ENCODE data around the gene OSTN. TPM values are rescaled to one million over a fixed set of nuclear protein-coding genes. Genes with fewer than 3 reads are reported as not detected.

Gene OSTN
- total and polyA plus RNA-seq, 9 of the 15 experiments (the other 6 are each of a cell fraction or from before 2014, with no cell fraction given) = not detected

DNA sequence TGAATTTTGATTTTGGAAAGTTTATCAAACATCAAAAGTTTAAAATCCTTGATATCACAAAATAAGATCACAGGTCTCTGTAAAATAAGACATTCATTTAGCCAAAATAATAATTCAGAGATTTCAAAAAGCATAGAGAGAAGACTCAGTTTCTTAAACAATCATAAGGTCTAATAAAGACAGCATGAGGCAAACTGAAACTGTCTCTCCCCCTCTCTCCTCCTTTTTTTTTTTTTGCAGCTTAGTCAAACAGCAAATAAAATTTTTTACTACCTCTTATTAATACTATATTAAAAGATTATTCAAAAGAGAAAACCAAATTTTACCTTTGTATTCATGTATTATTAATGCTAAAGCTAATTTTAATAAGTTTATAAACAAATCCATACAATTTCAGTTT lies 57.4 kb downstream of the OSTN start:
- H3K4me2 ChIP-seq (ENCODE audit: insufficient read depth, low read length) = no peak overlapping the region
- POLR2A ChIA-PET = no interaction called here
- no peak overlapping the region for H3K9ac ChIP-seq (ENCODE audit: insufficient read depth in 1 of 2, low read depth in 2 of 2, low read length in 2 of 2)
- ATAC-seq (no peak), FAIRE-seq (no peak), DNase-seq (ENCODE audit: extremely low read depth in 1 of 4, low spot score in 3 of 4) (no peak)
- H3K9me1 ChIP-seq (ENCODE audit: control insufficient read depth, insufficient read depth, low read length) = no peaks in the 10 kb centered on the region
- H2AFZ ChIP-seq (ENCODE audit: low read depth, low read length) = no peak overlapping the region
- H3K4me3 ChIP-seq = no peak overlapping the region
- no peak overlapping the region for H3K27ac ChIP-seq (ENCODE audit: extremely low read depth, low read depth, low read length)
- H3K36me3 ChIP-seq (ENCODE audit: control insufficient read depth, insufficient read depth, low read length) = no peaks in the 10 kb centered on the region
- H3K79me2 ChIP-seq (ENCODE audit: control insufficient read depth, insufficient read depth, low read length) = no peaks in the 10 kb centered on the region
- intact Hi-C loops (cut with micrococcal nuclease) = loop anchor here (5.0 kb wide), 1 partner anchor 126 kb away; no protein-coding TSS in a partner anchor
- CTCF ChIA-PET (ENCODE audit: low intra/inter-chr PET ratio) = no interaction called here
- H3K4me1 ChIP-seq (replicated peaks in 1 of 2; ENCODE audit: control insufficient read depth in 2 of 2, insufficient read depth in 2 of 2, low read length in 2 of 2) = no peaks in the 10 kb centered on the region
- no peaks in the 10 kb centered on the region for H3K9me3 ChIP-seq (replicated peaks; ENCODE audit: control insufficient read depth, insufficient read depth, low read depth, low read length)
- BruUV-seq (replicated peaks) = no TSS peak
- no peaks in the 10 kb centered on the region for H4K20me1 ChIP-seq (replicated peaks; ENCODE audit: control insufficient read depth, insufficient read depth, low read length)
- in situ Hi-C loops (cut with MboI) = no loop called here
- TF ChIP-seq ZNF764 (CRISPR knock-in tag; IDR thresholded peaks at IDR 0.05; ENCODE audit: low read depth) (no peak), ZNF274 (IDR thresholded peaks at IDR 0.05; ENCODE audit: borderline replicate concordance, low read depth, low read length) (no peak), TRIM25 (IDR thresholded peaks at IDR 0.05; ENCODE audit: borderline replicate concordance) (no peak), POLR3A (IDR thresholded peaks at IDR 0.05; ENCODE audit: borderline replicate concordance, extremely low read depth, insufficient read depth, insufficient read length) (no peak), HIVEP1 (CRISPR knock-in tag; IDR thresholded peaks at IDR 0.05) (no peak), CBX2 (IDR thresholded peaks at IDR 0.05; ENCODE audit: insufficient read depth, low read length, poor library complexity, severe bottlenecking) (no peak), TRIM28 (IDR thresholded peaks at IDR 0.05) (no peak), CBFA2T3 (IDR thresholded peaks at IDR 0.05) (no peak), ELF4 (CRISPR knock-in tag; IDR thresholded peaks at IDR 0.05) (no peak), TARDBP (IDR thresholded peaks at IDR 0.05) (no peak), ZBTB43 (CRISPR knock-in tag; IDR thresholded peaks at IDR 0.05) (no peak), ZNF133 (CRISPR knock-in tag; IDR thresholded peaks at IDR 0.05) (no peak), GABPB1 (CRISPR knock-in tag; IDR thresholded peaks at IDR 0.05) (no peak), CBX5 (IDR thresholded peaks at IDR 0.05; ENCODE audit: borderline replicate concordance, low read depth) (no peak), CBX3 (IDR thresholded peaks at IDR 0.05; ENCODE audit: borderline replicate concordance in 1 of 2, low read length in 2 of 2) (no peak), ZNF217 (CRISPR knock-in tag; IDR thresholded peaks at IDR 0.05) (no peak)
- TF ChIP-seq, protein P1, sequence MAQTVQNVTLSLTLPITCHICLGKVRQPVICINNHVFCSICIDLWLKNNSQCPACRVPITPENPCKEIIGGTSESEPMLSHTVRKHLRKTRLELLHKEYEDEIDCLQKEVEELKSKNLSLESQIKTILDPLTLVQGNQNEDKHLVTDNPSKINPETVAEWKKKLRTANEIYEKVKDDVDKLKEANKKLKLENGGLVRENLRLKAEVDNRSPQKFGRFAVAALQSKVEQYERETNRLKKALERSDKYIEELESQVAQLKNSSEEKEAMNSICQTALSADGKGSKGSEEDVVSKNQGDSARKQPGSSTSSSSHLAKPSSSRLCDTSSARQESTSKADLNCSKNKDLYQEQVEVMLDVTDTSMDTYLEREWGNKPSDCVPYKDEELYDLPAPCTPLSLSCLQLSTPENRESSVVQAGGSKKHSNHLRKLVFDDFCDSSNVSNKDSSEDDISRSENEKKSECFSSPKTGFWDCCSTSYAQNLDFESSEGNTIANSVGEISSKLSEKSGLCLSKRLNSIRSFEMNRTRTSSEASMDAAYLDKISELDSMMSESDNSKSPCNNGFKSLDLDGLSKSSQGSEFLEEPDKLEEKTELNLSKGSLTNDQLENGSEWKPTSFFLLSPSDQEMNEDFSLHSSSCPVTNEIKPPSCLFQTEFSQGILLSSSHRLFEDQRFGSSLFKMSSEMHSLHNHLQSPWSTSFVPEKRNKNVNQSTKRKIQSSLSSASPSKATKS (CRISPR knock-in tag; IDR thresholded peaks at IDR 0.05) = no peak
- TF ChIP-seq, protein P2, sequence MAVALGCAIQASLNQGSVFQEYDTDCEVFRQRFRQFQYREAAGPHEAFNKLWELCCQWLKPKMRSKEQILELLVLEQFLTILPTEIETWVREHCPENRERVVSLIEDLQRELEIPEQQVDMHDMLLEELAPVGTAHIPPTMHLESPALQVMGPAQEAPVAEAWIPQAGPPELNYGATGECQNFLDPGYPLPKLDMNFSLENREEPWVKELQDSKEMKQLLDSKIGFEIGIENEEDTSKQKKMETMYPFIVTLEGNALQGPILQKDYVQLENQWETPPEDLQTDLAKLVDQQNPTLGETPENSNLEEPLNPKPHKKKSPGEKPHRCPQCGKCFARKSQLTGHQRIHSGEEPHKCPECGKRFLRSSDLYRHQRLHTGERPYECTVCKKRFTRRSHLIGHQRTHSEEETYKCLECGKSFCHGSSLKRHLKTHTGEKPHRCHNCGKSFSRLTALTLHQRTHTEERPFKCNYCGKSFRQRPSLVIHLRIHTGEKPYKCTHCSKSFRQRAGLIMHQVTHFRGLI (CRISPR knock-in tag; IDR thresholded peaks at IDR 0.05) = no peak
- peaks cover 0 to 3% of the 10 kb centered on the region in 2 experiments; a peak in 2 of 5 replicates for H3K27me3 ChIP-seq (ENCODE audit: control insufficient read depth in 2 of 2, insufficient read depth in 2 of 2, low read length in 2 of 2)

All from K562 (cell line).